RPMI8226 (cell line): Measurements from ENCODE around the gene METAP1.
"Not testable (repeated sequence)": the region's sequence is repeated elsewhere in the genome, so short reads cannot be mapped to it uniquely, and the experiment has no call there.

Source experiments
- DNase-seq: peaks from one replicate; pipeline ENCODE4 v3.0.0-alpha.2; 2015

METAP1 gene

GRCh38 chr4:98995183-98996055, at the start of gene METAP1:
METAP1 (plus strand) TSS chr4:98995721; CDS start chr4:98995754, 33 bp downstream.
- DNase-seq = peak; percentile 95

- no peak for DNase-seq
These were observed 49.2 kb upstream of the METAP1 start for GRCh38 chr4:98946359-98946758.

- DNase-seq = no peak
These were observed 44.6 kb upstream of the METAP1 start for GRCh38 chr4:98950925-98951324.

GRCh38 chr4:98951710-98952109, 43.8 kb upstream of the METAP1 start:
- DNase-seq = no peak

GRCh38 chr4:98955229-98955628, 40.3 kb upstream of the METAP1 start:
- DNase-seq = no peak

GRCh38 chr4:98958065-98958464, 37.5 kb upstream of the METAP1 start:
- no peak for DNase-seq

- no peak for DNase-seq
These were observed 36.1 kb upstream of the METAP1 start for GRCh38 chr4:98959411-98959810.

- DNase-seq = no peak
These were observed 33.8 kb upstream of the METAP1 start for GRCh38 chr4:98961770-98962169.

- no peak for DNase-seq
These were observed 31.7 kb upstream of the METAP1 start for GRCh38 chr4:98963538-98964433.

- DNase-seq = no peak
These were observed 28.6 kb upstream of the METAP1 start for GRCh38 chr4:98966926-98967325.

- DNase-seq = no peak
These were observed 27.7 kb upstream of the METAP1 start for GRCh38 chr4:98967786-98968329.

- DNase-seq = no peak
These were observed 25.4 kb upstream of the METAP1 start for GRCh38 chr4:98969878-98970785.

- DNase-seq = no peak
These were observed 18.8 kb upstream of the METAP1 start for GRCh38 chr4:98976716-98977115.

- DNase-seq = no peak
These were observed 18.0 kb upstream of the METAP1 start for GRCh38 chr4:98977557-98977956.

GRCh38 chr4:98987720-98988119, 7.8 kb upstream of the METAP1 start:
- DNase-seq = no peak

- DNase-seq = not testable (repeated sequence)
These were observed 2.7 kb upstream of the METAP1 start for GRCh38 chr4:98992835-98993234.

- DNase-seq = no peak
These were observed 2.0 kb upstream of the METAP1 start for GRCh38 chr4:98993419-98994071.

GRCh38 chr4:98994474-98995182, 893 bp upstream of the METAP1 start:
- peak; percentile 3 for DNase-seq

GRCh38 chr4:98996056-98996764, 689 bp downstream of the METAP1 start:
- peak; percentile 14 for DNase-seq

GRCh38 chr4:98996765-98997068, 1.2 kb downstream of the METAP1 start:
- DNase-seq = no peak

GRCh38 chr4:98997166-98997565, 1.6 kb downstream of the METAP1 start:
- DNase-seq = no peak
